NCI-H1092 (cell line): ENCODE results near the gene COBLL1.
"Not testable (repeated sequence)": the region's sequence is repeated elsewhere in the genome, so short reads cannot be mapped to it uniquely, and the experiment has no call there.

ENCODE experiments used
- DNase-seq: peaks from one replicate; lab custom pipeline; 2025; lab: John Stamatoyannopoulos, UW

COBLL1 gene

GRCh38 chr2:164841719-164842623 is at the start of gene COBLL1:
Gene COBLL1, minus strand, starts transcription at chr2:164841823. Its CDS starts 627 bp downstream, at chr2:164841196.
- DNase-seq, result peak; percentile 69

GRCh38 chr2:164890544-164890943 is 48.9 kb upstream of the COBLL1 start:
- no peak for DNase-seq

DNA sequence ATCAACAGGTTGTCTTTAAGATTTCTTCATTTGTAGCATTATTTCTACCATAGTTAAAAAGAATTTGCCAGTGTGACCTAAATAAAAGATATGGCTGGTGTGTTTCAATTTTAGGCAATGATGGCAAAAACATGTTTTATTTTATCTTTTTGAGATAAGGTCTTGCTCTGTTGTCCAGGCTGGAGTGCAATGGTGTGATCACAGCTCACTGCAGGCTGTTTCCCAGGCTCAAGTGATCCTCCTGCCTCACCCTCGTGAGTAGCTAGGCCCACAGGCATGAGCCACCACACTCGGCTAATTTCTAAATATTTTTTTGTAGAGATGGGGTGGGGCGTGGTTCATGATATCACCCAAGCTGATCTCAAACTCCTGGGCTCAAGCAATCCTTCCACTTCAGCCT is 47.0 kb upstream of the COBLL1 start:
- no peak for DNase-seq

DNA sequence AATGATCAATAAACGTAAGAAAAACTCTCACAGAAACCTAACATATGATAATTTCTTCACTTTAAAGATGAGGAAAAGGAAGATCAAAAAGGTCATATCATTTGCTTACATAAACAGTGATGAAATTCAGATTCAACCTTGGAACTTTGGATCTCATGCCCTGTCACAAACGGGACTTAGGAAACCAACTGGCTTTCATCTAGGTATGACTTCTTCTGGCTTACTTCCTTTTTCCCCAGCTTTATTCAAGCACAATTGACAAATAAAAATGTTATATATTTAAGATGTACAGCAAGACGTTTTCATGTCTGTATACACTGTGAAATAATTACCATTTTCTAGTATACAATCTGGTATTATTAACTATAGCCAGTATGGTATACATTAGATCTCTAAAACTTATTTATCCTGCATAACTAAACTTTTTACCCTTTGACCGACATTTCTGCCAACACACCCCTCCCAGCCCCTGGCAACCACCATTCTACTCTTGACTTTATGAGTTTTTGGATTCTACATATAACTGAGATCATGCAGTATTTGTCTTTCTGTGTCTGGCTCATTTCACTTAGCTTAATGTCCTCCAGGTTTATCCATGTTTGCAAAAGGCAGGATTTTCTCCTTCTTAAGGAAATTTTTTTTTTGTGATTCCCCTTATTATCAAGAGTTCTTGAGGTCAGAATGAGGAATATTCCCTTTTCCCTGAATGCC is 46.0 kb upstream of the COBLL1 start:
- no peak for DNase-seq

DNA sequence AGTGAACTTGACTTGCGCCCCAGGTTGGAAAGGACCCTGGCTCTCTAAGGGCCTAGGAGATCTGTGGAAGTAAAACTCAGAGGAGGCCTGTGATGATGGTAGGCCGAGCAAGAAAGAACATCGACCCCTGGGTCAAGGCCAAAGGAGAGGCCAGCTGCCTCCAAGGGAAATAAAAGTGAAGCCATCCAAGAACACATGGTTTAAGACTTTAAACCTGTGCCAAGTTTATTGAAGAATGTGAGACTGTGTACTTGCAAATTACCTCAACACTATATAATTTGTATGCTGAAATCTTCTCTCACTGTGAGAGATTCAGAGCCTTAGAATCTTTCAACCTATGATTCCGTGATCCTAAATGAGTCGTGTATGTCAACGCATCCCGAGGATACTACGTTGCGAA is 40.7 kb upstream of the COBLL1 start:
- DNase-seq, result no peak

GRCh38 chr2:164881524-164881923 is 39.9 kb upstream of the COBLL1 start:
- no peak for DNase-seq

DNA sequence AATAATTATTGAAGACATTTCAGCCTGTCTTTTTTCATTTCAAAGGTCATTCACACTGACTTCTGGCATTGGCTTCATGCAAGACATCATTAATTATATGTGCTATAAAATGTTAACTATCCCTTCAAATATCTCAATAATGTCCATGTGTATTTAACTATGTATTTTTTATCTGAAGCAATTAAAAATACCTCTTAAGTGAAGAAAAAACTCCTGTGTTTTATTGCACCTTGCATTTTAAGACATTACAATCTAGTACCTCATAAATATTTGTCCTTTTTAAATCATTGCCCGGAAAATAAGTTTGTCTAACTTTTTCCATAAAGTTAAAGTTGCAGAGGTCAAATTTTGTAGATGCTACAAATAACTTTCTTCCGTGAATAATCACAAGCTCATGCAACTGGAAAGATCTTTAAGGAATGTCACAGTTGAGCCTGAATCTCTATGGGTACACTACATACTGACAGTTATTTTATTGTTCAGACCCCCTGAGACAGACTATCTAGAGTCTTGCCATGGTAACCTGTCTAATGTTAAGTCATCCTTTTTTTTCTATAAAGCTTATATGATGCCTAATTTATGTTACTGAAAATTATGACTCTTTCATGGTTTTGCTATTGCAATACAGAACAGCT is 38.4 kb upstream of the COBLL1 start:
- DNase-seq, result no peak

GRCh38 chr2:164877927-164878326 is 36.3 kb upstream of the COBLL1 start:
- no peak for DNase-seq

- no peak for DNase-seq
Observed at GRCh38 chr2:164877169-164877568, 35.5 kb upstream of the COBLL1 start.

DNA sequence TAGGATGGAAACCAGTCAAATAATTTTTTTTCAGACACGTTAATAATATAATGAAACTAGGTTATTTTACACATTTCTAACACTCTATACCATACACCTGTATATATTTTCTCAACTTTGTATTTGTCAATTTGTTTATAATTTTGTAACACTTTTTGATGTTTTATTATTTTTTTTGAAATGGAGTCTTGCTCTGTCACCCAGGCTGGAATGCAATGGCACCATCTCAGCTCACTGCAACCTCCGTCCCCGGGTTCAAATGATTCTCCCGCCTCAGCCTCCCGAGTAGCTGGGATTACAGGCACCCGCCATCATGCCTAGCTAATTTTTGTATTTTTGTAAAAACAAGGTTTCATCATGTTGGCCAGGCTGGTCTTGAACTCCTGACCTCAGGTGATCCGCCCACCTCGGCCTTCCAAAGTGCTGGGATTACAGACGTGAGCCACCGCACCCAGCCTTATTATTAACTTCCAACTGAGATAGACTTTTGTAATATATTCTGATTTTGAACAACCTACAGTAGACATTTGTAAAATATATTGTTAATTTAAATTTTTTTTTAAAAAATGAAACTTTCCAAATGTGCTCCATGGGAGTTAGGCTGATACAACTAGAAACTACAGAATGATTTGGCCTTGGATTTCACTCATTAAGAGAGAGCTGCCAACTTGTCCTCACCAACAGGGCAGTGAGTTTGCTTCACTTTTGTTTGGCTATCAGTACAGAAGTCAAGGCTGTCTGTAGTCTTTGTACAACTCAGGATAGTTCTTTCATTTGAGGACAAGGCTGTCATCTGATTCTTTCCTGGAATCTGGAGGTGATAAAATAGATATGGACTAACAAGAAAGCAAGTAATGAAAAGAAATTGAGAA is 33.9 kb upstream of the COBLL1 start:
- DNase-seq, result no peak

- DNase-seq, result peak; percentile 42
Observed at GRCh38 chr2:164873210-164873908, 31.7 kb upstream of the COBLL1 start.

GRCh38 chr2:164871404-164871803 is 29.8 kb upstream of the COBLL1 start:
- DNase-seq, result no peak

- no peak for DNase-seq
Observed at GRCh38 chr2:164869420-164869772, 27.8 kb upstream of the COBLL1 start.

GRCh38 chr2:164868563-164869419 is 27.2 kb upstream of the COBLL1 start:
- no peak for DNase-seq

- no peak for DNase-seq
Observed at GRCh38 chr2:164867779-164868397, 26.3 kb upstream of the COBLL1 start.

GRCh38 chr2:164866381-164866780 is 24.8 kb upstream of the COBLL1 start:
- DNase-seq, result not testable (repeated sequence)

GRCh38 chr2:164860694-164861042 is 19.0 kb upstream of the COBLL1 start:
- DNase-seq, result no peak

- not testable (repeated sequence) for DNase-seq
Observed at GRCh38 chr2:164859906-164860693, 18.5 kb upstream of the COBLL1 start.

GRCh38 chr2:164859251-164859818 is 17.7 kb upstream of the COBLL1 start:
- DNase-seq, result no peak
